ENCODE measurements around the gene PCP2.

- TF ChIP-seq EZH2 (IDR thresholded peaks at IDR 0.05), result no peak
- TF ChIP-seq CTCF (IDR thresholded peaks at IDR 0.05), result no peak
- no peak for TF ChIP-seq EZH2phosphoT487 (IDR thresholded peaks at IDR 0.05)
These were observed 42.9 kb upstream of the PCP2 start for GRCh38 chr19:7676376-7676775.
